HFF-Myc (cell line): ENCODE measurements around the gene RAB3GAP2.
A peak's percentile ranks its signal among the peaks of the same experiment; 100 is the strongest.
"Not testable (repeated sequence)": the region's sequence is repeated elsewhere in the genome, so short reads cannot be mapped to it uniquely, and the experiment has no call there.

Source experiments
- DNase-seq: peaks from one replicate; pipeline ENCODE4 v3.0.0-alpha.2; 2011; ENCODE audit warnings: low read depth; ENCODE audit errors: extremely low read depth
- H3K4me3 ChIP-seq: replicated peaks from 2 replicates; pipeline ENCODE4 v1.5.1; 2011; ENCODE audit warnings: low read depth, mild to moderate bottlenecking, control low read depth, low read length
- TF ChIP-seq, protein P1 (sequence below): IDR thresholded peaks from 2 replicates; pipeline ENCODE4 v1.5.1; 2012; ENCODE audit warnings: mild to moderate bottlenecking, low read depth, low read length, control low read depth; ENCODE audit errors: missing control alignments

Gene RAB3GAP2

DNA sequence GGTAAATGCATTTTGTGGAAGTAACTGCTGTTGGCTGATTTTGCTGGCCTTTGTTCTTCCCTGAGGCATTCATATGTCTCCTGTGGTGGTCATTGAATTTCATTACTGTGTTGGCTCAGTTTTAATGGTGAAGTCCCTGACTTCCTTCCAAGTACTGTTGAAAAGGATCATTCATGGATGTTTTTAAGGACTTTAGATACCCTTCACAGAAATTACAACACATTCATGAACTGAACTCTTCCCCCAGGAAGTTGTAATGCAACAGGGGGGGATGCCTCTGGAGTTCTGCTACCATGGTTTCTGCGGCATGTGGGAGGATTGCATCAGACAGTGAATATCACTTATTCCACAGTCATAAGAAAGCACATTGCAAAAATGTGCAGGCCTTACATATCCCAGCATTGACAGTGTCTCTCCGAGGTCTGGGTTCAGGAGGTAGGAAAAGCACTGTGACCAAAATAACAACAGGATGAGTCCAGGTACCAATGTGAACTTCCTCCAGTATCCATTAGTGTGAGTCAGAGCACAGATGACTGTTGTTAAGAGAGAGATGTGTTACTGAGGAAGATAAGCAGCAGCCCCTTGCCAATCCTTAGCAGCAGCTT is 2.1 kb upstream of the RAB3GAP2 start:
- no peak for DNase-seq

GRCh38 chr1:220272841-220273090 is 513 bp upstream of the RAB3GAP2 start:
- TF ChIP-seq, protein P1, sequence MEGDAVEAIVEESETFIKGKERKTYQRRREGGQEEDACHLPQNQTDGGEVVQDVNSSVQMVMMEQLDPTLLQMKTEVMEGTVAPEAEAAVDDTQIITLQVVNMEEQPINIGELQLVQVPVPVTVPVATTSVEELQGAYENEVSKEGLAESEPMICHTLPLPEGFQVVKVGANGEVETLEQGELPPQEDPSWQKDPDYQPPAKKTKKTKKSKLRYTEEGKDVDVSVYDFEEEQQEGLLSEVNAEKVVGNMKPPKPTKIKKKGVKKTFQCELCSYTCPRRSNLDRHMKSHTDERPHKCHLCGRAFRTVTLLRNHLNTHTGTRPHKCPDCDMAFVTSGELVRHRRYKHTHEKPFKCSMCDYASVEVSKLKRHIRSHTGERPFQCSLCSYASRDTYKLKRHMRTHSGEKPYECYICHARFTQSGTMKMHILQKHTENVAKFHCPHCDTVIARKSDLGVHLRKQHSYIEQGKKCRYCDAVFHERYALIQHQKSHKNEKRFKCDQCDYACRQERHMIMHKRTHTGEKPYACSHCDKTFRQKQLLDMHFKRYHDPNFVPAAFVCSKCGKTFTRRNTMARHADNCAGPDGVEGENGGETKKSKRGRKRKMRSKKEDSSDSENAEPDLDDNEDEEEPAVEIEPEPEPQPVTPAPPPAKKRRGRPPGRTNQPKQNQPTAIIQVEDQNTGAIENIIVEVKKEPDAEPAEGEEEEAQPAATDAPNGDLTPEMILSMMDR = no peak
- peak overlapping the region; percentile 79 for H3K4me3 ChIP-seq
- DNase-seq = no peak

More for the DNA sequence above, 2.1 kb upstream of the RAB3GAP2 start:
- no peak overlapping the region for H3K4me3 ChIP-seq
- TF ChIP-seq, protein P1 = no peak

- peak overlapping the region; percentile 79 for H3K4me3 ChIP-seq
- TF ChIP-seq, protein P1 = no peak
- no peak for DNase-seq
These were observed 577 bp downstream of the RAB3GAP2 start for GRCh38 chr1:220271706-220272046.

DNA sequence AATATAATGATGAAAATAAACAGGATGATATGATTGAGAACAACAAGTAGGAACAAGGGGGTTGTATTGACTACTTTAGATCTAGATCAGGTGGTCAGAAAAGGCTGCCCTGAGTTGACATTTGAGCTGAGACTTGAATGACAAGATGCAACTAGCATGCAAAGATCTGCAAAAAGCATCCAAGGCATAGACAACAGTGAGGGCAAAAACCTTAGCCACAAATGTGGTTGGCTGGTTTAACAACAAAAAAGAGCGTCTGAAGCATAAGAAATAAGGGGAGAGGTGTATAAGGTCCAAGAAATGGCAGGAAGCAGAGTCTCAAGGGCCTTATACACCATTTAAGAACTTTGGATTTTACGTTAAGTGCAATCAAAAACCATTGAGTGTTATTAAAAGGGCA is 3.2 kb downstream of the RAB3GAP2 start:
- DNase-seq = no peak
- TF ChIP-seq, protein P1 = no peak
- H3K4me3 ChIP-seq = no peak overlapping the region

GRCh38 chr1:220267630-220268029 is 4.6 kb downstream of the RAB3GAP2 start:
- DNase-seq = no peak
- TF ChIP-seq, protein P1 = no peak

GRCh38 chr1:220260228-220260627 is 12.0 kb downstream of the RAB3GAP2 start:
- not testable (repeated sequence) for DNase-seq, H3K4me3 ChIP-seq

More at GRCh38 chr1:220267630-220268029, 4.6 kb downstream of the RAB3GAP2 start:
- no peak overlapping the region for H3K4me3 ChIP-seq

DNA sequence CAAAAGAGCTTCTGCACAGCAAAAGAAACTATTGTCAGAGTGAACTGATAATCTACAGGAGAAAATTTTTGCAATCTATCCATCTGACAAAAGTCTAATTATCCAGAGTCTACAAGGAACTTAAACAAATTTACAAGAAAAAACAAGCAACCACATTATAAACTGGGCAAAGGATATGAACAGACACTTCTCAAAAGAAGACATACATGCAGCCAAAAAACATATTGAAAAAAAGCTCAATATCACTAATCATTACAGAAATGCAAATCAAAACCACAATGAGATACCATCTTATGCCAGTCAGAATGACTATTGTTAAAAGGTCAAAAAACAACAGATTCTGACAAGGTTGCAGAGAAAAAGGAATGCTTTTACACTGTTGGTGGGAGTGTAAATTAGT is 12.5 kb downstream of the RAB3GAP2 start:
- H3K4me3 ChIP-seq, DNase-seq: not testable (repeated sequence)

- H3K4me3 ChIP-seq = not testable (repeated sequence)
These were observed 16.1 kb downstream of the RAB3GAP2 start for GRCh38 chr1:220256194-220256593.

More at GRCh38 chr1:220256194-220256593, 16.1 kb downstream of the RAB3GAP2 start:
- not testable (repeated sequence) for DNase-seq
